Stimulated activated CD4-positive, alpha-beta T cell treated with anti-CD3 and anti-CD28 coated beads, Interleukin-1b, Interleukin-23, amount 100 ng/mL, for 1 hour (primary cell): Measurements from ENCODE around the gene TMPO.
"Not testable (repeated sequence)": the region's sequence is repeated elsewhere in the genome, so short reads cannot be mapped to it uniquely, and the experiment has no call there.

Experiments used
- DNase-seq, 2 donors: peaks; one replicate each; pipeline ENCODE4 v3.0.0-alpha.2; 2020; ENCODE audit warnings: low read depth in 2 of 2

The TMPO gene

DNA sequence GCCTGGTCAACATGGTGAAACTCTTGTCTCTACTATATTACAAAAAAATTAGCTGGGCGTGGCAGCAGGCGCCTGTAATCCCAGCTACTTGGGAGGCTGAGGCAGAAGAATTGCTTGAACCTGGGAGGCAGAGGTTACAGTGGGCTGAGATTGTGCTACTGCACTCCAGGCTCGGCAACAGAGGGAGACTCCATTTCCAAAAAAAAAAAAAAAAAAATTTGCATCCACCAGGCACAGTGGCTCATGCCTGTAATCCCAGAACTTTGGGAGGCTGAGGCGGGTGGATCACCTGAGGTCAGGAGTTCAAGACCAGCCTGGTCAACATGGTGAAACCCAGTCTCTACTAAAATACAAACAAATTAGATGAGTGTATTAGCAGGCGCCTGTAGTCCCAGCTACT, 3.6 kb upstream of the TMPO start:
- DNase-seq = not testable (repeated sequence)

DNA sequence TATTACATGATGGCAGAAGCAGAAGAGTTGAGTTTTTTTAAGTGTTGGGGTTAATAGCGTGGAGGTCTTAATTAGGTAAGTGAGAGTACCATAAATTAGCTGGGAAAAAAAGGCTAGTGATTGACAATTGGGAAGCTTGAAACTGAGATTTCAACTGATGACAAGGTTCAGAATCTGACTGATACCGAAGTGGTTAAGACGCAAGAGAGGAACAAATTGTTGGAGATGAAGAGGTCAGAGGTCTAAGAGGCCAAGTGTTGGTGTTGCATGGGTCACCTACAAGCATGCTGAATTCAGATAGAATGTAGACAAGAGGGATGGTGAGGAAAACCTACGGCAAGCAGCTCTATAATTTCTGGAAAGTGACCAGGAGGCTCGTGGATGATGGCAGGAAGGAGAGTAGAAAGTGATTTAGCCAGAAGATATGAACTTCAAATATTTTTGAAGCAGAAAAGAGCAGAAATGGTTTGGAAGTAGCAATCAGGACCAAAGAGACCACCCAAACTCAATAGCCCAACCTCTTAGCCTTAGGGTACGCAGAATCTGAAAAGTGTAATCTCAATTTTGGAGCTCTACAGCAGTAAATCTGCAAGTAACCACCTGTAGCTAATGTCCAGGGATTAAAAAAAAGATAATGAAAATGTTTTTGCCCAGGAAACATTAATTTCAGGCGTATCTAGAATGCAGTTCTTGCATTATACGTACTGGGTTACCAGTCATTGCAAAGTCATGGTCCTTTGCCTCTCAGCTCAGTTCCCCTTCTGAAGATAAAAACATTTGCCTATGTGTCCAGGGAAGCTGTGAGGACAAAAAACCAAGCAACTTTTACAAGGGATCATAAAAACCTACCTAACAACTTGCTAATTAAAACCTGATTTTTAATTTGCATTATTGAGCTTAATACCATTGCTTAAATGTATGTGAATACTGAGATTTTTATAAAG, 1.7 kb upstream of the TMPO start:
- DNase-seq = no peak

DNA sequence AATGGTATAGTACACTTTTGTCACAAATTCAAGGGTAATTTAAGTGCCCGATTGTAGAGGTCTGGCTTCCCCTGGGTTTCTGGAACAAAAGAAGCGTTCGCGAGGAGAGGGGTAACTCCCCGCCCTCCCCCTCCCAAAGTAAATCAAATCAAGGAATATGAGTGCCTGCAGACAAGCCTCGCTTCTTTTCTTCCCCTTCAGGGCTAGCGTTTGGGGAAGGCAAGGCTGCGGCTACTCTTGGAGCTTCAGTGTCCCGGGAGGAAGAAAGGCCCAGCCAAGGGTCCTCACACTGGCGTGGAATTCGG, 456 bp upstream of the TMPO start:
- no peak for DNase-seq

DNA sequence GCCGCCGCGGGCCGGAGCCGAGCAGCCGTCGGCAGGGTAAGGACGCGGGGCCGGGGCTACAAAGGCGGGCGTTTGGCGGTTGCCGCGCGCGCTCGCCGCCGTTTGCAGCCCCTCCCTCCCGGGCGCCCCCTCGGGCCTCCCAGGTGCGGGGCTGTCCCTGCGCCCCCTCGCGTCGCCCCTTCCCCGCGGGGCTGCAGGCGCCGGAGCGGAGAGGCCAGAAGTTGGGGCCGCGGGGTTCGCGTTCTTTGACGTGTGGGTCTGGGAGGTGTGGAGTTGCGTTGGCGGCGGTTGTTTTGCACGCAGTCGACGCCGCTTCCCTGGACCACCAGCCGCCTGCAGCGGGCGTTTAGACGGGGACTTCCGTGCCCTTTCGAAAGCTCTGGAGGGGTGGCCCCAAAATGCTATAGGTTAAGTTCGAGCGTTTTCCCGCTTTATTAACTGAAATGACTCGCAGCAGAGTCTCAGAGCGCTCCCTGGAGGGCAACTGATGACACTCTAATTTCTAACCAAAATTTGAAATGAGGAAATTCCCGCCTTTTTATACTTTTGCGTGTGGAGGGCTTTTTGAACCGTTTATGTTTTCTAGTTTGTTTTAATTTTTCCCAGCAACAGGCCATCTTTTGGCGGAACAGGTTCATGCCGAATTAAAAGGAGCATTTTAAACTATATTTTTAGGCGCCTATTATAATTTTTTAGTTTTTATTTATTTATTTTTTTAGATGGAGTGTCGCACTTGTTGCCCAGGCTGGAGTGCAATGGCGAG, 902 bp downstream of the TMPO start:
- peak; percentile 45 to 56 for DNase-seq

DNA sequence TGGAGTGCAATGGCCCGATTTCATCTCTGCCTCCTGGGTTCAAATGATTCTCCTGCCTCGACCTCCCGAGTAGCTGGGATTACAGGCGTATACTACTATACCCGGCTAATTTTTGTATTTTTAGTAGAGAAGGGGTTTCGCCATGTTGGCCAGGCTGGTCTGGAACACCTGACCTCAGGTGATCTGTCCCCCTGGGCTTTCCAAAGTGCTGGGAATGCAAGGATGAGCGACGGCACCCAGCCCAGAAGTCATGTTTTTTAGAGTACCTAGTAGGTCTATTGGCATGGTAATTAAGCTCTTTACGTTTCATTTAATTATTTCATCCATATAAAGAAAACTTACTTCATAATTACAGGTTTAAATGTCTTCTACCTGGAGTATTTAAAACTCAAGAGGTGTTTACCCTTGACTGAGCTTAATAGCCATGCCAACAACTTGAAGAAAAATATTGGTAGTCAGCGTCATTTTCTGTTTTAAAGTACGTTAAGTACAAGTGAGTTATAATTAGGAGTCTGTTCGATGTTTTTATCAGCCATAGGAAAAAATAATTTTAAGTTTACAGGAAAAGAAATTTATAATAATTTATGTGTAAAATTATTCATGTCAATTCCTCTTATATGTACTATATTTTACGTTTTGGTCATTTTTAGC, 4.0 kb downstream of the TMPO start:
- DNase-seq = no peak

DNA sequence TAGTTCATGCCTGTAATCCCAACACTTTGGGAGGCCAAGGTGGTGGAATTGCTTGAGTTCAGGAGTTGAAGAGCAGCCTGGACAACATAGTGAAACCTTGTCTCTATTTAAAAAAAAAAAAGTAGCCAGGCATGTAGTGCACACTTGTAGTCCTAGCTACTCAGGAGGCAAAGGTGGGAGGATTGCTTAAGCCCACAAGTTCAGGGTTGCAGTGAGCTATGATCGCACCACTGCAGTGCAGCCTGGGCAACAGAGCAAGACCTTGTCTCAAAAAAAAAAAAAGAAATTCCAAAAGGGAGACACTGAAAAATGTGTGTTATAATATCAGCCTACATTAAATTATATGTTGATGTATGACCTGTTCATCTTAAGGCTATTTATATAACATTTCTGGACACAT, 14.7 kb downstream of the TMPO start:
- DNase-seq = no peak

DNA sequence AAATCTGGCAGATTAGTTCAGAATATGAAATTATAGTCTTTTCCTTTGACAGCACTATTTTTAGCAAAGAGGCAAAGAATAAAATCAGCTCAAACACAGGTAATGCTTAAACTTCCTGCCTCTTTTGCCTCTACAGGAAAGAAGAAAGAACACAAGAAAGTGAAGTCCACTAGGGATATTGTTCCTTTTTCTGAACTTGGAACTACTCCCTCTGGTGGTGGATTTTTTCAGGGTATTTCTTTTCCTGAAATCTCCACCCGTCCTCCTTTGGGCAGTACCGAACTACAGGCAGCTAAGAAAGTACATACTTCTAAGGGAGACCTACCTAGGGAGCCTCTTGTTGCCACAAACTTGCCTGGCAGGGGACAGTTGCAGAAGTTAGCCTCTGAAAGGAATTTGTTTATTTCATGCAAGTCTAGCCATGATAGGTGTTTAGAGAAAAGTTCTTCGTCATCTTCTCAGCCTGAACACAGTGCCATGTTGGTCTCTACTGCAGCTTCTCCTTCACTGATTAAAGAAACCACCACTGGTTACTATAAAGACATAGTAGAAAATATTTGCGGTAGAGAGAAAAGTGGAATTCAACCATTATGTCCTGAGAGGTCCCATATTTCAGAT, 17.4 kb downstream of the TMPO start:
- DNase-seq = no peak

DNA sequence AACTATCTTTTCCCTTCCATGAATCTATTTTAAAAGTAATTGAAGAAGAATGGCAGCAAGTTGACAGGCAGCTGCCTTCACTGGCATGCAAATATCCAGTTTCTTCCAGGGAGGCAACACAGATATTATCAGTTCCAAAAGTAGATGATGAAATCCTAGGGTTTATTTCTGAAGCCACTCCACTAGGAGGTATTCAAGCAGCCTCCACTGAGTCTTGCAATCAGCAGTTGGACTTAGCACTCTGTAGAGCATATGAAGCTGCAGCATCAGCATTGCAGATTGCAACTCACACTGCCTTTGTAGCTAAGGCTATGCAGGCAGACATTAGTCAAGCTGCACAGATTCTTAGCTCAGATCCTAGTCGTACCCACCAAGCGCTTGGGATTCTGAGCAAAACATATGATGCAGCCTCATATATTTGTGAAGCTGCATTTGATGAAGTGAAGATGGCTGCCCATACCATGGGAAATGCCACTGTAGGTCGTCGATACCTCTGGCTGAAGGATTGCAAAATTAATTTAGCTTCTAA, 18.4 kb downstream of the TMPO start:
- DNase-seq = no peak

DNA sequence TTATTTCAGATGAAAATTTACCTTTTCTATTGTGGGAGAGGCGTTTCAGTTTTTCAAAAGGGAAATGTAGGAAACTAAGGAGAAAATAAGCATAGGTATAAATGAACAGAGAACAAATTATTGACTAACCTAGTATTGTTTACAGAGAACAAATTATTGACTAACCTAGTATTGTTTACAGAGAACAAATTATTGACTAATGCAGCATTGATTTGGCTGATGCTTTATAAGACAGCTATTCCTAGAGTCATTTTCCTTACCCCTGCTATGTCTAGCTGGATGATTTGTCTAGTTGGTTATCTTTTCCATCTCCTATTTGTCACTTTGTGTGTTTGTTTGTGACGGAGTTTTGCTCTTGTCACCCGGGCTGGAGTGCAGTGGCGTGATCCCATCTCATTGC, 22.6 kb downstream of the TMPO start:
- DNase-seq = no peak

DNA sequence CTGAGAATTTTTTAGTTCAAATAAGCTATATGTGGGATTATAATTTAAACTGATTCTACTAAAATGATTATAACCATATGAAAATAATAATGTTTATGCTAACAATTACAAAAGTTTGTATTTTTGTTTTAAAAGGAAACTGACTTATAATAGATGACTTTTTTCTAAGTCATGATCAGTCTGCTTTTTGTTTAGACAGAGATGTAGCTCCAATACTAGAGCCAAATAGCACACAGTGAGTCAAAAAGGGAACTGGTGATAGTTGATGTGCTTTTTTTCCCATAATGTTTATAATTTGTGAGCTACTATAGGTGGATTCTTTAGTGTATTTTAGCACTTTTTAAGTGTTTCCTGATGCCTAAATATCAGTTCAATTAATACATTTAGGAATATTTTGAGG, 28.3 kb downstream of the TMPO start:
- no peak for DNase-seq

DNA sequence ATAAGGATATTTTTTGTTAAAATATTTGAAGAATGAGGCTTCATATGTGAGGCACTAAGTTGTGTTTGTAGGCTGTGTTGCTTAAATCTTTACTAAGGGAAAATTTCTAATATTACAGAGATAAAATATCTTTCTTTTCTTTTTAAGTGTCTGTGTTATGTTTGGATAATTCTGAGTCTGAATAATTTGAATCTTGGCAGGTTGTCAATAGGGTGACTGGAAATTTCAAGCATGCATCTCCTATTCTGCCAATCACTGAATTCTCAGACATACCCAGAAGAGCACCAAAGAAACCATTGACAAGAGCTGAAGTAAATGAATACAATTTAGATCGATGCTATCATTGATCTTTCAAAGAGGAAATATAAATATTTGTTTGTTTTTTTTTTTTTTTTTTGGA, 29.4 kb downstream of the TMPO start:
- no peak for DNase-seq

DNA sequence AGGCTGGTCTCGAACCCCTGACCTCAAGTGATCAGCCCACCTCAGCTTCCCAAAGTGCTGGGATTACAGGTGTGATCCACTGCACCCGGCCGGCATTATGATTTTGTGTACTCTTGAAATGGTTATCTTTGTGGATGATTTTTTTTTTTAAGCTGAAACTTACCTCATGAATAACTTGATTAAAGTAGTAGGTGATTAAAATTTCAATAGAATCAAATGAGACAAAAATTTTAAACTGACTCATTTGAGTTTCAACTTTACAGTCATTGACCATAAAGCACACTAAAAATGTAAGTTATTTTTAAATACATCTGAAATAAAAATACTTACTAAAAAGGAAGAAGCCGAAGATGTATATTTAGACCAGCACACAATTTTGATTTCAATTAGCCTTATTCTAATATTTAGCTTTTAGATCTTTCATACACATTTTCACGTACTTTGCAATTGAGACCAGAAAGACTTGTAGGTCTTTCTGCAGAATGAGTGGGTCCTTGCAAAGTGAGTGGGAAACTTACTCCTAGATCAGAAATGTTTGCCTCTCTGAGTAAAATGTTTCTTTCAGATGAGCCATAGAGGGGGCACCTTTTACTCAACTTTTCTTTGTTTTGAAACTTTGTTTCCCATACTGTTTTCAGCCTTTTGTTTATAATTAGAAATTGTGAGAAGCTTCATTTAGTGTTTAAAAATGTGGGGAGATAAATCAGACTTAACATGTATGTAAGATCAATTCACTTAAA, 34.2 kb downstream of the TMPO start:
- DNase-seq = no peak

DNA sequence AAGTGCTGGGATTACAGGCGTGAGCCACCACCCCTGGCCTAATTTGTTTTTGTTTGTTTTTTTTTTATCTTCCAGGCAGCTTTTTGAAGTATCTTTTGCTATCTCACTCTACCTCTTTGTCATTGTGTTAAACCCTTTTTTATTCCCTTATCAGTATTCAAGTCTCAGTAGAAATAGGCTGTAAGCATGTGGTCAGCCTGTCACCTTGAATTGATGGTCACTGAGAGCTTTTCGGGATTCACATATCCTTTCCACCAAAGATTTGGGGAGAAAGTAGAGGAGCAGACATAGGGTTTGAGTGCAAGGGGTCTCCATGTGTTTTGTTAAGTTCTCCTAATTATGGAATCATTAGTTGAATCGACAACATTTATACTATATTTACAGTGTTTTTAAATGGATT, 36.4 kb downstream of the TMPO start:
- DNase-seq = no peak

DNA sequence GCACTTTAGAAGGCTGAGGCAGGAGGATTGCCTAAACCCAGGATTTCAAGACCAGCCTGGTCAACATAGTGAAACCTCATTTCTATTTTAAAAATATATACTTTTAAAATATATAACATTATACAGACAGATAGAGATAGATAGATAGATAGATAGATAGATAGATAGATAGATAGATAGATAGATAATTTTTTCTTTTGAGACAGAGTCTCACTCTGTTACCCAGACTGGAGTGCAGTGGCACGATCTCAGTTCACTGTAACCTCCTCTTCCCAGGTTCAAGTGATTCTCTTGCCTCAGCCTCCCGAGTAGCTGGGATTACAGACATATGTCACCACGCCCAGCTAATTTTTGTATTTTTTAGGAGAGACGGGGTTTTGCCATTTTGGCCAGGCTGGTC, 42.7 kb downstream of the TMPO start:
- not testable (repeated sequence) for DNase-seq

DNA sequence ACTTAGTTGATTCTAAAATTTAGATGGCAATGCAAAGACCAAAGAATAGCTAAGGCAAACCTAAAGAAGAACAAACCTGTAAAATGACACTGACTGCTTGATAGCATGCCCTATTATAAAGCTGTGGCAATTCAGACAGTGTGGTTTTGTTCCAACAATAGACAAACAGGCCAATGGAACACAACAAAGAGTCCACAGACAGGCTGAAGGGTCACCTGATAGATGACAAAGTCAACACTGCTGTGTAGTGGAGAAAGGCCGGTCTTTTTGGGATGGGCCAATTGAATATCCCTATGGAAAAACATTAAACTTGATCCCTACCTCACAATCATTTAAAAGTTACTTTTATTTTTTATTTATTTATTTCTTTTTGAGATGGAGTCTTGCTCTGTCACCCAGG, 44.3 kb downstream of the TMPO start:
- no peak for DNase-seq

DNA sequence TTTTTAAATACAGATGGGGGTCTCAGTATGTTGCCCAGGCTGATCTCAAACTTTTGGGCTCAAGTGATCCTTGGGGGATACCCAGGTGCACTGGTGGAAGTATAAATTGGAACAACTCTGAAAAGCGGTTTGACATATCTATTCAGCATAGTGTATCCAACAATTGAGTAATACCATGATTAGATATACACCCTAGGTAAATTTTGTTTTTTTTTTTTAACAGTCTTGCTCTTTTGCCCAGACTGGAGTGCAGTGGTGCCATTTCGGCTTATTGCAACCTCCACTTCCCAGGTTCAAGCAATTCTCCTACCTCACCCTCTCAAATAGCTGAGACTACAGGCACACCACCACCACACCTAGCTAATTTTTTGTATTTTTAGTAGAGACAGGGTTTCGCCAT, 46.5 kb downstream of the TMPO start:
- DNase-seq = no peak

DNA sequence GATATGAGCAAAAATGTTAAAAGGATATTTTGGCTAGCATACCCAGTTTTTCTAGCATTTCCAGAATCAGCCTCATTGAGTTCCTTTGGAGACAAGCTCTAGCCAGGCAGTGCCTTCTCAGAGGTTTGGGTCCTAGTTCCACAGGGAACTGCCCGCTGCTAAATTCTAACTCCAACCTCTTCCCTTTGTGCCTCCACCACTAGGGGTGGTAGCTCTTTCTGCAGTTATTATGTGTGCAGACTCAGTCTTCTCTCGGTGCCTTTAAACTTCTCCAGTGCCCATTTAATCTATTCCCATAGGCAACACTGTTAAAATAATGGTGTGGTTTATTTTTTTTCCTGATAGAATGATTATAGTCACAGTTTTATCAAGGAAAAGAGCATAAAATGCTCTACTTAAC, 56.6 kb downstream of the TMPO start:
- no peak for DNase-seq

DNA sequence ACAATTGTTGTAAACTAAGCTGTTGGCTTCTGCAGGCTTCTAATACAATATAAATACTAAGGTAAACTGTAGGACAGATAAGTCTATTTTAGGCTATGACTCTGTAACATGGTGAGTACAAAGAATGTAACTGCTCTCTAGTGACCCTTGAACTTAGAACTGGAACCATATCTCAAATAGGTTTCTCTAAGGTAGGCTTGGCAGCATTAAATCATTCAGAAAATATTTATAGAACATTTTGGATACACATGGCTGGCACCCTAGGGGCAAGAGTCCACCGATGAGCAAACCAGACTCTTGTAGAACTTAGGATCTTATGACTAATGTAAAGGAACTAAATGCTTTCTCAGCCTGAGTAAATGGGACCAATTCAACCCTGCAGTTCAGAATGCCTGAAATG, 58.7 kb downstream of the TMPO start:
- no peak for DNase-seq

DNA sequence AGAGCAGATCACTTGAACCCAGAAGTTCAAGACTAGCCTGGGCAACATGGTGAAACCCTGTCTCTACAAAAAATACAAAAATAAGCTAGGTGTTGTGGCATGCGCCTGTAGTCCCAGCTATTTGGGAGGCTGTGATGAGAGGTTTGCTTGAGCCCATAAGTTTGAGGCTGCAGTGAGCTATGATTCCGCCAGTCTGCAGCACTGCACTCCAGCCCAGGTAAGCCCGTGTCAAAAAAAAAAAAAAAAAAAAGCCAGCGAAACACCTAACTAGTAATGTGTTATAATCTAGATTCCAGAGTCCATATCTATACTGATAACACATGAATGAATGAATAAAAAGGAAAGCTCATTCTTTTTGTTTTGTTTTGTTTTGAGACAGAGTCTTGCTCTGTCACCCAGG, 59.6 kb downstream of the TMPO start:
- no peak for DNase-seq

DNA sequence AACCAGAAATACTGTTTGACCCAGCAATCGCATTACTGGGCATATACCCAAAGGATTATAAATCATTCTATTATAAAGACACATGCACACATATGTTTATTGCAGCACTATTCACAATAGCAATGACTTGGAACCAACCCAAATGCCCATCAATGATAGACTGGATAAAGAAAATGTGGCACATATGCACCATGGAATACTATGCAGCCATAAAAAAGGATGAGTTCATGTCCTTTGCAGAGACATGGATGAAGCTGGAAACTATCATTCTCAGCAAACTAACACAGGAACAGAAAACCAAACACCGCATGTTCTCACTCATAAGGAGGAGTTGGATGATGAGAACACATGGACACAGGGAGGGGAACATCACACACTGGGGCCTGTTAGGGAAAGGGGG, 61.4 kb downstream of the TMPO start:
- not testable (repeated sequence) for DNase-seq

DNA sequence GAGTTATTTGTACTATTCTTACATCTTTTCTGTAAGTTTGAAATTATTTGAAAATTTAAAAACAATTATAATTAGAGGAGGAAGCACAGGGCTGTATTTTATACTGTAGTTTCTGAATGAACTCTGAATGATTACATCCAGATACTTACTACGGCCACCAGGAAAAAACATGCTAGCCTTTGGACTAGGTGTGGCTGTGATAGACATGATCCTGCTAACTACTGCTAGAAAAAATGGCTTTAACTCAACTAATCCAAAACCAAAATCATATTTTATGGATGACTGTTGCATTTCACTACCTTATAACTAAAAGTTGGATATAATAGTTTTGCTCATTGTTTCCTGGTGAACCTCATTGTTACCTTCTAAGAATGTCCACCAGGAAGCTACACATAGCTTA, 63.0 kb downstream of the TMPO start:
- no peak for DNase-seq
